Astrocyte of the hippocampus (primary cell): ENCODE measurements around the gene IDI1.
A peak's percentile ranks its signal among the peaks of the same experiment; 100 is the strongest.
"Not testable (repeated sequence)": the region's sequence is repeated elsewhere in the genome, so short reads cannot be mapped to it uniquely, and the experiment has no call there.

Experiments
- DNase-seq: peaks from one replicate; pipeline ENCODE4 v3.0.0; 2011; ENCODE audit warnings: low read depth, low spot score

Gene IDI1

DNA sequence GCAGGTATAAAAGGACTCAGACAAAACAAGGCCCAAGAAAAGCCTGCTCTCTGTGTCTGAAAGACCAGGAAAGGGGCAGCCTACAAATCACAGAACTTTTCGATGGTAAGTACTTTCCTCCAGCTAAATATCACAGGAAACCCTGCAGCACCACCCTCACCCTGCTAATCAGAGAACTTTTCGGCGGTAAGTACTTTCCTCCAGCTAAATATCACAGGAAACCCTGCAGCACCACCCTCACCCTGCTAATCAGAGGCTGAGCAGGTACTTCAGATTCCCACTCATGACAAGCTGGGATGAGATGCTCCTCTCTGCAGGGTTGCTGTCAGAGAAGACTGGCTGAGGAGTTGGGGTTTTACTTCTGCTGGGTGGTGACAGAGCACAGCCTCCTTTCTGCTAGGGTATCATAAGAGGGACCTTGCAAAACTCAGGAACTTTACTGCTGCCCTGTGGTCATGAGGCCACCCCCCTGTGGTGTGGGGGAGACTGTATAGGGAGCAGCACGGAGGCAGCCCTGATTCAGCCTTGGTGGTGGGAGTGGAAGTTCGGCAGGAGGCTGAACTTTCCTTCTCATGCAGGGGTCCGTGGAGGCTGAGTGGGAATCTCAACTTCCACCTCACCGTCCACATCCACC lies 14.4 kb upstream of the IDI1 start:
- DNase-seq = no peak

GRCh38 chr10:1061930-1062774 lies 13.2 kb upstream of the IDI1 start:
- peak; percentile 61 for DNase-seq

DNA sequence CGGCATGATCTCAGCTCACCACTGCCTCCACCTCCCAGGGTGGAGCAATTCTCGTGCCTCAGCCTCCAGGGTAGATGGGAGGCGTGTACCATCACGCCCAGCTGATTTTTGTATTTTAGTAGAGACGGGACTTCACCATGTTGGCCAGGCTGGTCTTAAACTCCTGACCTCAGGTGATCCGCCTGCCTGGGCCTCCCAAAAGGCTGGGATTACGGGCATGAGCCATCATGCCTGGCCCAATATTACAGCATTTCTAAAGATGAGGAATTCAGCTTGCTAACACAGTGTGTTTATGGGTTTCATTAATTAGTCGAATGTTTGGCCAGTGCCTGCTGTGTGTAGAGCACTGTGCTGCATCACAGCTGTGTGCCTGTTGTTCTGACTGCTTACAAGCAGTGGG lies 11.0 kb upstream of the IDI1 start:
- DNase-seq = no peak

GRCh38 chr10:1058017-1058416 lies 9.1 kb upstream of the IDI1 start:
- DNase-seq = no peak

- peak; percentile 28 for DNase-seq
These were observed 8.3 kb upstream of the IDI1 start for GRCh38 chr10:1057106-1057657.

- peak; percentile 92 for DNase-seq
These were observed 7.6 kb upstream of the IDI1 start, which contains the start of gene WDR37 for GRCh38 chr10:1056326-1057105. Gene WDR37 (plus strand): TSS chr10:1056385. CDS start chr10:1072156, 15,771 bp downstream.

- no peak for DNase-seq
These were observed 5.8 kb upstream of the IDI1 start for GRCh38 chr10:1054684-1055083.

DNA sequence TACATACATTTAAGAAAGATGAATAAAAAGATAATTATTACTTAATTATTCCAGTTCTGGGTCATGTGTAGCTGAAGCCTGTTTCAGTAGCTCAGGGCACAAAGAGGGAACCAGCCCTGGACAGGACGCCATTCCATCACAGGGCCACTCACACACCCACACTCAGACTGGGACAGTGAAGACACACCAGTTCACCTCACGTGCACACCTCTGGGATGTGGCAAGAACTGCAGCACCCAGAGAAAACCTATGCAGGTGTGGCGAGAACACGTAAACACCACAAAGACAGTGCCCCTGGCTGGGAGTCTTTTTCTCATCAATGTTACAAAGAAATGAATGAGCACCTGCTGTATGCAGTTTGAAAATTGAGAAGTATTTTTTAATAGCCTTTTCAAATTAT lies 1.6 kb upstream of the IDI1 start:
- no peak for DNase-seq

DNA sequence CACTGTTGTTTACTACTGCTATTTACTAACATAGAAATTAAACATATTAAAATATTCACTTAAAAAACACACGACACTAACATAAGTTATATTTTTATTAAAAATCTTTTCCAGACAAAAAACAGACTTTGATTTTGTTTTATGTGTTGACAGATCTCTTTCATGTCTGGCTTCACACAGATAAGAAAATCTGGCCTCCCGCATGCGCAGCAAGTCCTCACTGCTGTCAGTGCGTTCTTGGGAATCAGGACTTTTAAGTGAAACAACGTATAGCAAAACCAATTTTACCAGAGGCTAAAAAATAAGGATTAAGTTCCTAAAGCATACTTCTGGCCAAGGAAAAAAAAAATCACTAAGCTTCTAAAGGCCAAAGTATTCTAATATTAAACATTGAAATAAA lies 1.2 kb upstream of the IDI1 start:
- DNase-seq = peak; percentile 15

- DNase-seq = no peak
These were observed 573 bp upstream of the IDI1 start for GRCh38 chr10:1049425-1049958.

DNA sequence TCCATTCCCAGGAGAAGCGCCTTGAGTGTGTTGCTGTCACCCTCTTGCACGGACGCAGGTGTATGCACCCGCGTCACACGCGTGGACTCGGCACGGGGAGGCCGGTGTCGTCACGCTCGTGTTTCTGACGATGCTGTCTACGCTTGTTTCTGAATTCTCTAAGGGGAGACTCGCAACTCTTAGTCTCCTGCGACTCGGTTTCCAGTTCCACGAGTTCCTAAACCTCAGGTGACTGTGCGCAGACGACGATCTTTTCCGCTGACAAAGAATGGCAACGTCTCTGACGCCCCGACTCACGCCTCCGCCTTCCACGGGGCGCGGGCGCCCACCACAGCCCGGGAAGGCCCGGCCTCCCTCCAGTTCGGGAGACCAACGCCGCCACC lies 579 bp downstream of the IDI1 start:
- DNase-seq = no peak

- peak; percentile 39 for DNase-seq
These were observed 982 bp downstream of the IDI1 start for GRCh38 chr10:1047937-1048336.

DNA sequence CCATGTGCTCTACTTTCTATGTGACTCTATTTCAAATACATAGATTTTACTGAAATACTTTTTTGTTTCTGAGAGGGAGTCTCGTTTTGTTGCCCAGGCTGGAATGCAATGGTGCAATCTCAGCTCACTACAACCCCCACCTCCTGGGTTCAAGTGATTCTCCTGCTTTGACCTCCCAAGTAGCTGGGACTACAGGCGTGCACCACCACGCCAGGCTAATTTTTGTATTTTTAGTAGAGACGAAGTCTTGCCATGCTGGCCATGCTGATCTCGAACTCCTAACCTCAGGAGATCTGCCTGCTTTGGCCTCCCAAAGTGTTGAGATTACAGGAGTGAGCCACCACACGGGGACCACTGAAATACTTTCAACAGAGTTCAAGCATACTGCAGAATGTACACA lies 3.5 kb downstream of the IDI1 start:
- no peak for DNase-seq

DNA sequence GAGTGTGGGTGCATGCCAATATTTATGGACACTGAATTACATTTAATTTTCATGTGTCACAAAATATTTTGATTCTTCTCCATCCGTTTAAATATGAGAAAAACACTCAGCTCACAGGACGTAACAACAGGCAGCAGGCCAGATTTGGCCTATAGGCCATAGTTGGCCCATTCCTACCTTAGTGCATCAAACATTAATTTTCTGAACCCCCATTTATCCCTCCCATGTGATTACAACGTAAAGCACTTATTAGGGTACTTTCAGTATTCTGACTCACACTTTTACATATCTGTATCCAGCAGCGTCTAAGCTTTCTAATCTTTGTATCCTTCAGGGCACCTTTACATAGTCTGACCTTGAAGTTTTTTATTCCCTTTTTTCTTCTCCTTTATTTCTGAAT lies 4.0 kb downstream of the IDI1 start:
- DNase-seq = no peak

- no peak for DNase-seq
These were observed 4.8 kb downstream of the IDI1 start for GRCh38 chr10:1044146-1044545.

DNA sequence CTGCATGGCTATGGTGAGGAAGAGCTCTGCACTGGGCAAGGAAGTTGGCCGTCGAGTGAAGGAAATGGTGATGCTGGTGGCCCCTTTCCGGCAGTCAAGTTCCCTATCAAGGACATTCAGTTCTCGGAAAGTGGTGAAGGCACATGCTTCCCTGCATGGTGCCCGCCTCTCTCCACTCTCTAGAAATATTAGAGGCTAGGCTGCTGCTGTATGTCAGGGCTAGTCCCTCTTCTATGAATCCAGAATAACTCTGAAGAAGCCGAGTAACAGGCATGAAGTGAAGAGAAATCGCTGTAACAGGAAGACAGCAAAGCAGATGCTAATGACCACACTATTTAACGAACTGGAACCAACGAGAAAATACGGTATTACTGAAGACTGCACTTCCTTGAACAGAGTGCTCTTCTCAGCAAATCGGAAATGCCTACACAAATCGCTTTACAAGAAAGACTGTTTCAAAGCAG lies 5.4 kb downstream of the IDI1 start:
- DNase-seq = no peak

GRCh38 chr10:1041514-1041913 lies 7.4 kb downstream of the IDI1 start:
- no peak for DNase-seq

- no peak for DNase-seq
These were observed 8.8 kb downstream of the IDI1 start for GRCh38 chr10:1040133-1040532.

DNA sequence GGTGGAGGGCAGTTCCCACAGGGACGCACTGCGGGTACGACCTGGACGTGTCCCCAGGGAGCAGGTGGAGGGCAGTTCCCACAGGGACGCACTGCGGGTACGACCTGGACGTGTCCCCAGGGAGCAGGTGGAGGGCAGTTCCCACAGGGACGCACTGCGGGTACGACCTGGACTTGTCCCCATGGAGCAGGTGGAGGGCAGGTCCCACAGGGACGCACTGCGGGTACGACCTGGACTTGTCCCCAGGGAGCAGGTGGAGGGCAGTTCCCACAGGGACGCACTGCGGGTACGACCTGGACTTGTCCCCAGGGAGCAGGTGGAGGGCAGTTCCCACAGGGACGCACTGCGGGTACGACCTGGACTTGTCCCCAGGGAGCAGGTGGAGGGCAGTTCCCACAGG lies 10.2 kb downstream of the IDI1 start:
- DNase-seq = not testable (repeated sequence)

GRCh38 chr10:1037098-1037497 lies 11.8 kb downstream of the IDI1 start:
- no peak for DNase-seq

GRCh38 chr10:1036341-1036791 lies 12.6 kb downstream of the IDI1 start:
- peak; percentile 58 for DNase-seq

GRCh38 chr10:1035201-1035600 lies 13.7 kb downstream of the IDI1 start:
- DNase-seq = no peak
